NCI-H1105 (cell line): Measurements from ENCODE around the gene NSUN2.
"Not testable (repeated sequence)": the region's sequence is repeated elsewhere in the genome, so short reads cannot be mapped to it uniquely, and the experiment has no call there.

Source experiments
- DNase-seq: peaks from one replicate; lab custom pipeline; 2025; lab: John Stamatoyannopoulos, UW

The NSUN2 gene

DNA sequence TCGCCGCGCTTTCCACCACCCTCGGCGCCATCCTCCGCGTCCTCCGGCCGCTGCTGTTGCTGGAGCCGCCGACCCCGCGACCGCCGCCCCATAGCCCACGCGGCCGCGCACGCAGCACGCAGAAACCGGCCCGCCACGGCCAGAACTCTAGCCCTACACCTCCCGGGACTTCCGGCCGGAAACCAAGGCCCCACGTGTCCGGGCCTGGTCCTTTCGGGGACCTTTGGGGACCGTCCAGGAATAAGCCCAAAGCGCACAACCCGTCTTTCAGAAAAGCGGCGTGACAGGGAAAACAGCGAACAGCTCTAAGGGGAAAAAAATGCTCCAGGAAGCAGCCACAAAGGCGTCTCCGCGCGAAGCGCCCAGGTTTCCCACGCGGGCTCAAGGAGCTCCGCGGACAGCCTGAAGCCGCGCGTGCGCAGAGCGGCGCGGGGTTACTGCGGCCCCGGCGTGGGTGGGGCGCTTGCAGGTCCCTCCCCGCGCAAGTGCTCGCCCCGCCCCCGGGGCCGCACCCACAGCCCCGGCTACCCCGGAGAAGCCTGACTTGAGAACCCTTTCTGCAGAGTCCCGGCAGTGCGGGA, at the start of gene NSUN2, which contains the start of gene SRD5A1:
Gene NSUN2 (minus strand): TSS at position 157 of the 581 bp plus-strand sequence. CDS start 65 bp downstream, at position 92.
Gene SRD5A1 (plus strand): TSS at position 553 of the 581 bp plus-strand sequence. CDS start 137 bp downstream, outside the sequence.
- DNase-seq = peak; percentile 85

DNA sequence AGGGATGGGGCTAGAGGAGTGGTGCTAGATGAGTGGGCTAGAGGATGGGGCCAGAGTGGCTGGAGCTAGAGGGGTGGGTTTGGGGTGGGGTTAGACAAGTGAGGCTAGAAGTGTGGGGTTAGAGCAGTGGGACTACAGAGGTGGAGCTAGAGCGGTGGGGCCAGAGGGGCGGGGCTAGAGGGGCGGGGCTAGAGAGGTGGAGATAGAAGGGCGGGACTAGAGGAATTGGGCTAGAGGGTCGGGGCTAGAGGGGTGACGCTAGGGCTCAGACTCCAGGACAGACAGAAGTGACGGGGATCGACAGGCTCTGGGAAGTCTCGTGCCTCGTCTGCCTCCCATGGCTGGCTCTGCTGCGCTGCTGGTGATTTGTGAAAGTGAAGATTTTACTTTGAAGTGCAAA, 49.4 kb upstream of the NSUN2 start:
- no peak for DNase-seq

DNA sequence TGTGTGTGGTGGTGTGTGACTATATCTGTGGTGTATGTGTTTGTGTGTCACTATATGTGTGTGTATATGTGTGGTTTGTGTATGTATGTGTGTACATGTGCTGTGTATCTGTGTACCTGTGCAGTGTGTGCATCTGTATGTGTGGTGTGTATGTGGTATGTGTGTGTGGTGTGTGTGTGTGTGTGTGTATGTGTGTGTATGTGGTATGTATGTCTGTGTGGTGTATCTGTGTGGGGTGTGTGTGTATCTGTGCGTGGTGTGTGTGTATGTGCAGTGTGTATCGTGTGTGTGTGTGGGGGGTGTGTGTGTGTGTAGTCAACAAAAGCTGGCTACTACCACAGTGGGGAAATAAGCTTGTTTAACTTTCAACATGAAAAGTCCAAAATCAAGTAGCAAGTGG, 48.8 kb upstream of the NSUN2 start:
- DNase-seq = no peak

DNA sequence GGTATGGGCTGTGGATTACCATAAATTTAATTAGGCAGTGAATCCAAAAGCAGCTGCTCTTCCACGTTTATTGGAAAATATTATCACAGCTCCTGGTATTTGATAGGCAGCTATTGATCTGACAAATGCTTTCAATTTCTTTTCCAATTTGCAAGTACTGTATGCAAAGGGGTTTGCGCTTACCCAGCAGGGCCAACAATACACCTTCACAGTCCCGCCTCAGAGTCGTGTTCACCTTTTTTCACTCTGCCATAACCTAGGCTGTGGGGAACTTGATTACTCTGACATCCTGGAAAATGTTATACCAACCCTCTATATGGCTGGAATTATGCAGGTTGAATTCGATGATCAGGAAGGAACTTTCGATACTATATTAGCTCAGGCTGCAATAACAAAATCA, 48.1 kb upstream of the NSUN2 start:
- no peak for DNase-seq

DNA sequence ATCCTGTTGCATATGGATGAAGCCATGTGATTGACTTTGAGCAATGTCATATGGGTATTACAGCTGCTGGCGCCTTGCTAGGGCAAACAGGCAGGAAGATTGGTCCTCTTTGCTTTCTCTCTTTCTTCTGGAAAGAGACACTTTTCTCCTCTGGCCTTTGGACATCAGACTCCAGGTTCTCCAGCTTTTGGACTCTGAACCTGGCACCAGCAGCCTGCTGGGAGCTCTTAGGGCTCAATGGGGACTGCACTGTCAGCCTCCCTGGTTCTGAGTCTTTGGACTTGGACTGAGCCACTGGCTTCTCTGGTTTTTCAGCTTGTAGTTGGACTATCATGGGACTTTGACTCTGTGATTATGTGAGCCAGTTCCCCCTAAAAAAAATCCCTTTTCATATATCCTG, 45.5 kb upstream of the NSUN2 start:
- DNase-seq = no peak

DNA sequence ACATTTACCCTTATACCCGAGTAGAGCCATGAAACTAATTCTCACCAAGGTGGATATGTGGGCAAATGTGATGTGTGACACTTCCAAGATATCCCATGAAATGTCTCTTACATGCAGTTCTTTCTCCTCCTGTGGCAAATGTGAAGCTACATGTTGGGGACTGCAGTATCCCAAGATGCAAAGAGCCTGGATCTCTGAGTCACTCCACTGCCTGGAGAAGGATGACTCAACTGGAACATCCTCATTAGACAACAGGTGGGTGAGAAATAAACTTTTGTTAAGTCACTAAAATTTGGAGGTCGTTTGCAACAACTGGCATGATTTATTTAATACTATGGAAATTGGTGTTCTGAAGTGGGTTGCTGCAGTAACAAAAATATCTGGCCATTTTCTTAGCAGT, 43.9 kb upstream of the NSUN2 start:
- no peak for DNase-seq

DNA sequence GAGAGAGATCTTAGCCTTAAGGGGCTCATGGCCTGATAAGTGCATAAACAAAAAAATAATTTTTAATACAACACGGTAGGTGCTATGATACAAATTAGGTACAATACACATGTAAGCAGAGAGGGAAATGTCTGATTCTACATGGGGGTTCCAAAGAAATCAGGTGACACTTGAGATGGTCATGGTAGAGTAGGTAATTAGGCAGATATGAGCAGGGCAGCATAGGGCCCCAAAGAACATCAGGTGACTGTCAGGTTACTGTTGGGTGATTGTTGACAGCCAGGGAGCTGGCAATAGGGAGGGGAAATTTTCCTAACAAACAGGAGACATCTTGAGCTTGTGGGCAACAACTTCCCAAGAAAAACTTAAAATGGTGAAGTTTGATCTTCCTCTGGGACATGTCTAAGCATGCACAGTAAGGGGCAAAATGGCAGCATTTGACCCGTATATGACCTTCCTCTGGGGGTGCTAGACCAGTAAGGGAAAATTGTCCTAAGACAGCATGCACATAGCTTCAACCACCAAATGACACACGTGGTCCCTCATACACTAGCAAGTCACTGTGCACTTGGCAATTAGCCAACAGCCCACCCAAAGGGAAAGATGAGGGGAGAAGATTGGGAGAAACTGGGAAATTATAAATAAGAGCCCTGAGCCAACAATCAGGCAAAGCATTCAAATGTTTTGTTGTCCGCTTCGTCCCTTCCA, 43.1 kb upstream of the NSUN2 start:
- no peak for DNase-seq

DNA sequence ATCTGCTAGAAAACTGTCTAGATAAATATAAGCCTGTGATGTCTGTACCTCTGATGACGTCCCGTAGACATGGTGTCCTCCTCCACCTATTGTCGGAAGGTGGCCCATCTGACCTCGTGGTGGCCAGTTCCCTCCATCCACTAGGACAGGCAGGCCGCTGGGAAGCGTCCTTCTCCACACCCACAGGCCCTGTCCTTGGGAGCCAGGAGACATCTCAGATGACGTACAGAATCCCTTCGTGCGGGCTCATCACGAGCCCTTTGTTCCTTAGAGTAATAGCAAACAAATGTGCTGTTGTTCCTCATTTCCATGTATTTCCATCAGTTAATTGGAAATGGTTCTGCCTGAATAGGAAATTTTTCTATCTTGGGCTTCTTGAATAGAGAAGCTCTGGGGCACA, 42.0 kb upstream of the NSUN2 start:
- DNase-seq = no peak

DNA sequence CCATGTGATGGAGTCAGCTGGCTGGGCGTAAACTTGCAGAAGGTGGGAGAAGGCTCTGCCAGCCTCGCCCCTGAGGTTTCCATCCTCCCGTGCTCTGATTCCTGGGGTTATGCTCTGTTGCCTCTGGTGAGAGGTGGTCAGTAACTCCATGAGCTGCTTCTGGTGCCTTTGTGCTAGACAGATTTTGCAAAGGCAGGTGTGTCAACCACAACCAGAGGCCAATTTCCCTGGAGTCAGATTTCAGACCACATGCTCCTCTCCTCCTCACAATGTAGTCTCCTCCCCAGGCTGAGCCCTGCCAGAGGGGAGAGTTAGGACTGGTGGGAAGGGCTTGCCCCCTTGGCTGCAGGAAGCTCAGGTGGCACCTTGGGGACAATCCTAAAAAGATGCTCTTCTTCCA, 41.6 kb upstream of the NSUN2 start:
- no peak for DNase-seq

DNA sequence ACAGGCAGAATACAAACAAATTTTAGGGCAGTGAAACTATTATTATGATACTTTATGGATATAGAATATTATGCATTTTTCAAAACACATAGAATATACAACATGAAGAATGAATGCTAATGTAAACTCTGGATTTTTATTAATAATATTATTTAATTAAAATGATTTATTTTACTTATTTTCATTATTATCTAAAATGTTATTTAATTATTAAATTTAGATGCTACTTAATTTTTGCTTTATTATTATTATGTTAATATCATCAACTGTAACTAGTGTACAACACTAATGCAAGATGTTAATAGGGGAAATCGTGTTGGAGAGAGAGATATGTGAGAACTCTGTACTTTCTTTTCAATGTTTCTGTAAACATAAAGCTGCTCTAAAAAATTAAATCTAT, 41.1 kb upstream of the NSUN2 start:
- no peak for DNase-seq

DNA sequence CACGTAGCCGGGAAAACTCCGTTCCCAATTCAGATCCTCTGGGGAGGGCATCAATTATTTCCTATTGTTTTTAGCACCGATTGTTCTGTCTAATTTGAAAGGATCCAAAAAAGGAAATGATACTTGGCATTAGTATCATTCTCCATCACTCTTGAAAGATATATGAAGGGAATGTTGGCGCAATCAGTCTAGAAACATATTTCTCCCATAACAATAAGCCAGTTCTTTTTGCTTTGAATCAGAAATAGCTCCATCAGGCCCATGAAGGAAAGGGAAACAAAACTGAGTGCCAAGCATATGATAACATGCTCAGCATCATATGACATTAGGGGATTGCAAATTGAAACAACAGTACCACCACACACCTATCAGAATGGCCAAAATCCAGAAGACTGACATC, 40.2 kb upstream of the NSUN2 start:
- no peak for DNase-seq

DNA sequence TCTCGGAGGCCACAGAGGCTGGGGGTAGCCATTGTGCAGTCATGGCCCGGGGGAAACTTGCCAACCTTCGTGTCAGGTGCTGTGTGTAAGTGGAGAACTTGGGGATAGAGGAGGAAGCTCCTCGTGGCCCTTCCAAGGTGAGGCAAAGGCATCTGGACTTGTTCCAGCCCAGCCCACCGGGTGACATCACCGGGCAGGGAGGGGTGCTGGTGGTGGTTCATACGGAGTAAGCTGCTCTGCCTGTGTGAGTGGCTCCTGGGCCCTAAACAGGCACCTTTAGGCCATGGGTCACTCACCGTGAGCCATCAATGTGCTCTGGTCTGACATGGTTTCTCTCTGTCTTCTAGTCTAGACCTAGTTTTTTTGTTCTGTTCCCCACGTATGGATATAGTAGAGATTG, 35.9 kb upstream of the NSUN2 start:
- DNase-seq = not testable (repeated sequence)

DNA sequence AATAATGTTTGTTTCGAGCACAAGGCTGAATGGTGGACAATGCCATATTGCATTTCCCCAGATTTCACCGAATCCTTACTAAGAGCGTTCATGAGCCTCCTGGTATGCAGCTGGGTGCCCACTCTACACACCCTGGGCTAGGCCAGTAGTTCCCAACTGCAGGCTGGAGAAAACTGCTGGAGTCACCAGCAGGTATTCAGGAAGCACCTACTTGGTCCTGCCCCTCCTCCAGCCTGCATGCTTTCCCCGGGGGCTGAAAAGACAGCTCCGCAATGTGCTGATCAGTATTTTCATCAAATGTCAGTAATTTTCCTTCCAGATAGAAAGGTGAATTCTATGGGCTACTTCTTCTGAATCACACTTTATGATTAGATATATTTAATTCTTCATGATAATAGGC, 34.8 kb upstream of the NSUN2 start:
- no peak for DNase-seq

DNA sequence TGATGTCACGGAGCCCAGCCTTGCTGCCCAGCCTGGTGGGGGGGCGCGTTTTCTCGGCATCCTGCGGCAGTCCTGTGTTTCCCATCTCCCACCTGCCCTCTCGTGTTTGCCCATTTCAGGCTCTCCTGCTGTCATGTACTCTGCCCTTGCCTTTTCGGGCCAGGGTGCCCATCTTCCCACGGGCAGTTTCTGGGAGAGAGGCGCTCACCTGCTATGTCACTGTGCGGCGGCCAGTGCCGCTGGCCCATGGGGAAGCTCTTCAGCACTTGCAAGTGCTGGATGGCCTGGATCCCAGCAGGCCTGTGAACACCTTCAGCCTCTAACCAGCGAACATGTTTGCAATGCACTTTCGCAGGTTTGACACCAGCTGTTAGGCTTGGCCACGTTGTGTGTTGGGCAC, 33.9 kb upstream of the NSUN2 start:
- DNase-seq = no peak

DNA sequence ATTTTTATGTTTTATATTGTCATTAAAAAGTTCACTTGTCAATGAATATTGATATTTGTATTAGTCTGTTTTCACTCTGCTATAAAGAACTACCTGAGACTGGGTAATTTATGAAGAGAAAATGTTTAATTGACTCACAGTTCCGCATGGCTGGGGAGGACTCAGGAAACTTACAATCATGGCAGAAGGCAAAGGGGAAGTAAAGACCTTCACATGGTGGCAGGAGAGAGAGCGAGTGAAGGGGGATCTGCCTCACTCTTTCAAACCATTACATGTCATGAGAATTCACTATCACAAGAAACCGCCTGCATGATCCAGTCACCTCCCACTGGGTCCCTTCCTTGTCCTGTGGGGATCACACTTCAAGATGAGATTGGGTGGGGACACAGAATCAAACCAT, 27.8 kb upstream of the NSUN2 start:
- no peak for DNase-seq

DNA sequence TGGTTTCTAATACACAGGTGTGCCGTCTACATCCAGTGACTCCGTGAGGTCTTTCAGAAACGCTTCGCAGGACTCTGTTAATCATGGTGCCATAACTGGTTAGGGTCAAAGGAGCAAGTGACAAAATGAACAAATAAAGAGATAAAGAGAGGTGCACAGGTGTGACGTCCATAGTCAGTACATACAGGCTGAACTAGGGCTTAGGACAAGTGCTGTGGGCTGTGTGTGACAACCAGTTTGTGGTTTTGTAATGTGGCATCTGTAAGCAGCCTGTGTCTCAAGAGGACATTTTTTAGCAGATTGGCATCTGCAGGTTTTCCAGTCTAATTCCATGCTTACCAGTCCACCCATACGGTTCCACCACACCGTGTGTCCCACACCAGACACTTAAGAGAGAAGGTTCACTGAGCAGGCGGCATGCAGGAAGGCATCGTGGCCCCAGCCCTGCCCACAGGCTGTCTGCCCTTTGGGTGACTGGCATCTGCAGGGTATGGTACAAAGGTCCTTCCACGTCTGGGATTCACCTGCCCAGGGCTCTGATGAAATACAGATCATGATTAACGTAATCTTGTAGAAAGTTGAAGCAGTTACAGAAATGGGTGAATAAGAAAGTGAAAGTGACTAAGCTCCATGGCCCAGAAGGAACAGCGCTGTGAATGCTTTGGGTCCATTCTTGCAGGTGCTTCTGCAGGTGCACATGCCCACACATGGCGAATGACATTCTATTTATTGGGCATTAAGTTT, 27.3 kb upstream of the NSUN2 start:
- no peak for DNase-seq

DNA sequence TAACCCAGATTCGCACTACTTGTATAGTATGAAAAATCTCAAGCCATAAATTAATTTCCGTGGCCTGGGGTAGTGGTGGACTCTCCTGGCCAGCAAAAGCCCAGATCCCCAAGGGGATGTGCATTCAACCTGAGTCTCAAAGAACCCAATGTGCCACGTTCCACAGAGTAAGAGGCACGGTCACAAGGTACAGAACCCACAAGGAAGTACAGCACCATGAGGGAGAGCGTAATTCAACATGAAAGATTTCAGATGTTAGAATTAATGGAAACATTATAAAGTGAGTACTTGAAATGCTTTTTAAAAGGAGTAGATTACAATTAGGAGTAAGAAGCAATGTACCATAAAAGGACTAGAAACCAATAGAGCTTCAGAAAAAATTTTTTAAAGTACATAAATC, 23.8 kb upstream of the NSUN2 start:
- DNase-seq = no peak

DNA sequence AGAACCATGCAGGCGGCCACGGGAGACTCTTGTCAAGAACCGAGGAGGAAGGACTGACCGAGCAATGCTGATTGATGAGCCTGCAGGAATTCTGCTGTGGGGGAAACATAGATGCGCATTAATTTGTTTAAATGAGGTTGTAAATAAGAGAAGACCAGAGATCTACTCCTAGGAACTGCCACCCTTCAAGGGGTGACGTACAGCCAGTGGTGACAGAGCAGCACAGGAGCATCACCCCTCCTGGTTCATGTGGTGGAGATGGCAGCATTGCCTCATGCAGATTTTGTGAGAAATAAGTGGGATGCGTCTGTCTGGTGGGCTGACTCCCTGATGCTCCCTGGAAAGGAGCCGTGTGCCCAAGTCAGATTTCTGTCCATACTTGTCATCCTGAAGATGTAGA, 22.6 kb upstream of the NSUN2 start:
- no peak for DNase-seq

DNA sequence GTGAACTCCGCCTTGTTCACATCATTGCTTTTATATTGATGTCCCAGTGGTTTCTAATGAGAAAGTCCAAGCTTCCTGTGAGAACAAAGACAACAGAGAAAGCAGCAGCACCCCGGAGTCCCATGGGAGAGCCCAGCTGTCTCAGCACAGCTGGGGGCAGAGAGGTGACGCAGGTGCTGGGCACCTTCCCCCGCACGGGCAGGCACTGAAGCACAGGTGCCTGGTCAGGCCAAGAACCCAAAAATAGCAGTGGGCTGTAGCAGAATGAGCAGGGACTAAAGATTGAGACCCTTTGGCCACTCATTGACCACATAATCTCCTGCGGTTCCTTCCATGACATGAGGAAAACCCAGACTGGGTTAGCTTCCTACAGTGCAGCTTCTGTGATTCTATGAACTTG, 19.2 kb upstream of the NSUN2 start:
- no peak for DNase-seq

DNA sequence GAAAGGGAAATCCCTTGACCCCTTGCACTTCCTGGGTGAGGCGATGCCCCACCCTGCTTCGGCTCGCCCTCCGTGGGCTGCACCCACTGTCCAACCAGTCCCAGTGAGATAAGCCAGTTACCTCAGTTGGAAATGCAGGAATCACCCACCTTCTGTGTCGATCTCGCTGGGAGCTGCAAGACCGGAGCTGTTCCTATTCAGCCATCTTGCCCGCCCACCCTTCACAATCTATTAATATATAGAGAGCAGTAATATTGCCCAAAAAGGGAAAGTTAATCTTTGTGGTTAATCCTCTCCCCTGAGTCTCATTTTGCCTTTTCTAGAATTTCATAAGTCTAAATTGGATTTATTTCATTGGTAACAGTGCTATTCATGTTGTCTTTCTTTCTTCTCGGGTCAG, 16.8 kb upstream of the NSUN2 start:
- DNase-seq = no peak

DNA sequence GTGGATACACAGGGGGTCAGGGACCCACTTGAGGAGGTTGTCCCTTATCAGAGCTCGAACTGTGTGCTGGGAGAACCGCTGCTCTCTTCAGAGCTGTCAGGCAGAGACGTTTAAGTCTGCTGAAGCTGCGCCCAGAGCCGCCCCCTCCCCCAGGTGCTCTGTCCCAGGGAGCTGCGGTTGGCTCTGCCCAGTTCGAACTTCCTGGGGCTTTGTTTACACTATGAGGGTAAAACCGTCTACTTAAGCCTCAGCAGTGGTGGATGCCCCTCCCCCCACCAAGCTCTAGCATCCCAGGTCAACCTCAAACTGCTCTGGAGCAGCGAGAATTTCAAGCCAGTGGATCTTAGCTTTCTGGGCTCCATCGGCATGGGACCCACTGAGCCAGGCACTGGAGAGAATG, 16.3 kb upstream of the NSUN2 start:
- DNase-seq = no peak

DNA sequence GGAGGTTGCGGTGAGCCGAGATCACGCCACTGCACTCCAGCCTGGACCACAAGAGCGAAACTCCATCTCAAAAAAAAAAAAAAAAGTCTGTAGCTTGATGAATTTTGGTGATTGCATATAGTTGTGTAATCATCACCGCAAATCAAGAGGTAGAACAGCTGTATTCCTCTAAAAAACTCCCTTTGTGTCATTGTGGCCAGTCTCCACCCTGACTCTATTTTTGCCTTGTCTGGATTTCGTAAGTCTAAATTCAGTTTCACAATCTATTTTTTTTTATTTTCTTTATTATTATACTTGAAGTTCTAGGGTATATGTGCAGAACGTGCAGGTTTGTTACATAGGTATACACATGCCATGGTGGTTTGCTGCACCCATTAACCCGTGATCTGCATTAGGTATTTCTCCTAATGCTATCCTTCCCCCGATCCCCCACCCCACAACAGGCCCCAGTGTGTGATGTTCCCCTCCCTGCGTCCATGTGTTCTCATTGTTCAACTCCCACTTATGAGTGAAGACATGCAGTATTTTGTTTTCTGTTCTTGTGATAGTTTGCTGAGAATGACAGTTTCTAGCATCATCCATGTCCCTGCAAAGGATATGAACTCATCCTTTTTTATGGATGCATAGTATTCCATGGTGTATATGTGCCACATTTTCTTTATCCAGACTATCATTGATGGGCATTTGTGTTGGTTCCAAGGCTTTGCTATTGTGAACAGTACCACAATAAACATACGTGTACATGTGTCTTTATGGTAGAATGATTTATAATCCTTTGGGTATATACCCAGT, 12.9 kb upstream of the NSUN2 start:
- DNase-seq = not testable (repeated sequence)
